NCI-H69 (cell line): ENCODE data around the gene C1orf159.
"Not testable (repeated sequence)": the region's sequence is repeated elsewhere in the genome, so short reads cannot be mapped to it uniquely, and the experiment has no call there.

Experiments
- DNase-seq: peaks from one replicate; lab custom pipeline; 2025; lab: John Stamatoyannopoulos, UW

The C1orf159 gene

DNA sequence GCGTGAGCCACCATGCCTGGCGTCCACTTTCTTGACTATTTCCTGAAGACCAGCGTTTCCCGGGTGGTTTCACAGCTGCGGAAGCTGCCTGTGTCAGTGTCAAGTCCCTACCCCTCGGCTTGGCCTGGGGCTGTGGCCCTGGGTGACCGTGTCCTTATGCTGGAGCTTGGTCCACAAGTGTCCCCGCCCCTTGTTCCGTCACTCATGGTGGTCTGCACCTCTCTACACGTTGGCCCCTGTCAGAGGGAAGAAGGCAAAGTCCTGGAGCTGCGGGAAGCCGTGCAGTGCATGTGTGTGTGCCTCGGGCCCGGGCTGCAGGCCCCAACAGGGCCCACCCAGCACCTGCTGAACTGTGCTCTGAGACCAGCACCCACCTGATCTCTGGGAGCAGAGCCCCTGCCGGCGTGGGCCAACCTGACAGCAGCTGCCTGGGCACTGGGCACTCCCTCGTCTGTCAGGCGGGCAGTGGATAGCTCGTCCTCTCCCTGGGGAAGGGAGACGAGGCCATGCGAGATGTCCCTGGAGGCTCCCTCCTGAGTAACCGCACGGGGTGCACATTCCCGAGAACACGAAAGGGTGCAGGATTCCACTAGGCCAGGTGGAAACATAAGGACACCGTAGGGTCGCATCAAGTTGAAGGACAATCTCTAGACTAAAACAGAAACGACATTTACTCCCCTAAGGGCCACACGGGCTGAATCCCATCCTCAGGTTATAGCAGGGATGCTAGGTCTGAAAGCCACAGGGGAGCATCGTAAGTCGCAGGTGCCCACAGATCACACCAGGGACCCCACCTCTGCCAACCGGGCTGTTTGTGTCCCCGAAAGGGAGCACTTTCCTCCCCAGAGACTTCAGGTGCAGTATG, 2.4 kb upstream of the C1orf159 start:
- DNase-seq: no peak

DNA sequence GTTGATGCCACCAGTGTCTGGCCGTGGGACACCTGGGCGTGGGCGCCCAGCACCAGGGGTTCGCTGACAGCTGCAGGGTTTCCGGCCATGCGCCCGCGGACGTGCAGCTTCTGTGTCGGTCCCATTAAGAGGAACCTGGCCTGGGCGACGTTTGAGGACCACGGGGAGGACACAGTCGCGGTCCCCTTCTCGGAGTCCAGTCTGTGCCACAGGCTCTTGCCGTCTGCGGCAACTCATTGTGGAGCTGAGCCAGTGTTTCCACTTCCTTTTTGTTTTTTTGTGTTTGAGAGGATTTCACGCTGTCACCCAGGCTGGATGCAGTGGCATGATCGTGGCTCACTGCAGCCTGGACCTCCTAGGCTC, 1.6 kb upstream of the C1orf159 start:
- no peak for DNase-seq

DNA sequence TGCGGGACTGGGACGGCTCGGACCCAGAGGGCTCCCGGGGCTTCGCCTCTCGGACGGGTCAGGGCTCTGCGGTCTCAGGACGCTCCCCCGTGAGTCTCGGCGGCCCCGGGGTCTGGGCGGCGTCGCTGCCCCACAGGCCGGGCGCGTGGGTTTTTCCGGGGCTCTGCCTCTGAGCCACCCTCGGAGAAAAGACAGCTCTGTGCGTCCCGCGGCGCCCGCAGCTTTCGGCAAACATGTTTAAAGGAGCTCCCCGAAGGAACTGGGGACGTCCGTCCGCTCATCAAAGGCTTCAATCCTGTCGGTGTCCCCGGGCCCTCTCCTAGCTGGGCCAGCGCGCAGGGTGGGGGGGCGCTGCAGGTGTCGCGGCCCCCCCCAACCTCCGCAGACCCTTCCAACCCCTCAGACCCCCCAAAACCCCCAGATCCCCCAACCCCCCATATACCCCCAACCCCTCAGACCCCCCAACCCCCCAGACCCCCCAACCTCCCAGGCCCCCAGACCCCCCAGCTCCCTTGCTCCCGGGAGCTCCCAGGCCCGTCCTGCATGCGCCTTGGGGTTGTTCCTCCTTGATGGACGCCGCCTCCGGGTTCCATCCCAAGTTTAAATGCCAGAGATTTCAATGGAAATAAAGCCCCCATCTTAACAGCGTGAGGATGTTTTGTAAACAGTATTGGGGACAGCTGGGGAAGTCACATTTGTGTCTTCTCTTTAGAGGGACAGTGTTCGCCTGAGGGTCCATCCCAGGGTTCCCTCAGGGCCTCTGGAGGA, 996 bp upstream of the C1orf159 start:
- DNase-seq: peak; percentile 31

DNA sequence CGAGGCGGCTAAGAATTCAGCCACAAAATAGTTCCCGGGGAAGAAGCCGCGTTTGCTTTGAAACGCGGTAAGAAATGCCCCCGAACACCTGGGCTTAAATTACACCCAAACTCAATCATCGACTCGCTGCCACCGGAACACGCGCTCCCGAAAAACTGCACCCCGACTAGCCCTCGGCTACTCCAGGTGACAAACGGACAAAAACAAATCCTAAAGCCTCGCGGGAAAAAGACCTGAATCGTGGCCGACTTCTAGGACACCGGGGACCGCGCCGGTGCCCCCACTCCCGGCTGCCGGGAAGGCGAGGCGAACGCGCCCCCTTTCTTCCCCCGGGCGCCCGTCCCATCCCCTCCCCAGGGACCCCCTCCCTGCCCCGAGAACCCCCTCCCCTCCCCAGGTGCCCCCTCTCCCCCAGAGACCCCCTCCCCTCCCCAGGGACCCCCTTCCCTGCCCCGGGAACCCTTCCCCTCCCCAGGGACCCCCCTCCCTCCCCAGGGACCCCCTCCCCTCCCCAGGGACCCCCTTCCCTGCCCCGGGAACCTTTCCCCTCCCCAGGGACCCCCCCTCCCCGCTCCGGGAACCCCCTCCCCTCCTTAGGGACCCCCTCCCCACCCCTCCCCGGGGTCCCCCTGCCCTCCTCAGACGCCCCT, 628 bp downstream of the C1orf159 start:
- DNase-seq: no peak

DNA sequence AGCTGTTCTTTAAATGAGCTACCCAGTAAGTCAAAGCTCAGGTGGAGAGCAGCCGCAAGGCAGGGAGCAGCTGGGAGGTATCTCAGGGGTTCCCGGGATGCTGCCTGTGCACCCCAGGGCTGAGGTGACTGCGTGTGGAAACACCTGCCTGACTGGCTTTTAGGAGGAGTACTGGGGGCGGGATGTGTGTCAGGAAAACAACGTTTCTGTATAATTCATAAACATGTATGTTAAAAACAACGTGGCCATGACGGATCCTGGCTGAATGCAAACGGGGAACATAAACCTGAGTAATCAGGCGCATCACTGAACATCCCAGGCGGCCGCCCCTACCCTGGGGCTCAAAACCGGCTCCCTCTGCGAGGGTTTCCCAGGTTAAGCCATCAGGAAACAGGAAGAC, 1.5 kb downstream of the C1orf159 start:
- no peak for DNase-seq

DNA sequence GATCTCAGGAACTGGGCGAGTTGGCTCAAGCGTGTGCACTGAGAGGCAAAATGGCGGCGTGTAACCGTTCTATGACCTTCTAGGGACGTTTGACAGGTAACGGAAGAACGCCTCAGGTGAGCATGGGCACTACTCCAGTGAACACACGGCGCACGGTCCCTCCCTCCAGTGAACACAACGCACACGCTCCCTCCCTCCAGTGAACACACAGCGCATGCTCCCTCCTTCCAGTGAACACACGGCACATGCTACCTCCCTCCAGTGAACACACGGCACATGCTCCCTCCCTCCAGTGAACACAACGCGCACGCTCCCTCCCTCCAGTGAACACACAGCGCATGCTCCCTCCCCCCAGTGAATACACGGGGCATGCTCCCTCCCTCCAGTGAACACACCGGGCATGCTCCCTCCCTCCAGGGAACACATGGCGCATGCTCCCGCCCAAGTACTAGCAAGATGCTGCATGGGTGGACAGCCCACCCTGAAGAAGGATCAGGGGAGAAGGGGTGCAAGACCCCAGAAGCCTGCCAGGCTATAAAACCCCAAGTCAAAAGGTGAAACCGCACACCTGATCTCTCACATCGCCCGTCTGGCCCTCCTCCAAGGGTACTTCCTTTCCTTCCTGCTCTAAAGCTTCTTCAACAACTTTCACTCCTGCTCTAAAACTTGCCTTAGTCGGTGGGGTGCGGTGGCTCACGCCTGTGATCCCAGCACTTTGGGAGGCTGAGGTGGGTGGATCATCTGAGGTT, 3.5 kb downstream of the C1orf159 start:
- DNase-seq: no peak

DNA sequence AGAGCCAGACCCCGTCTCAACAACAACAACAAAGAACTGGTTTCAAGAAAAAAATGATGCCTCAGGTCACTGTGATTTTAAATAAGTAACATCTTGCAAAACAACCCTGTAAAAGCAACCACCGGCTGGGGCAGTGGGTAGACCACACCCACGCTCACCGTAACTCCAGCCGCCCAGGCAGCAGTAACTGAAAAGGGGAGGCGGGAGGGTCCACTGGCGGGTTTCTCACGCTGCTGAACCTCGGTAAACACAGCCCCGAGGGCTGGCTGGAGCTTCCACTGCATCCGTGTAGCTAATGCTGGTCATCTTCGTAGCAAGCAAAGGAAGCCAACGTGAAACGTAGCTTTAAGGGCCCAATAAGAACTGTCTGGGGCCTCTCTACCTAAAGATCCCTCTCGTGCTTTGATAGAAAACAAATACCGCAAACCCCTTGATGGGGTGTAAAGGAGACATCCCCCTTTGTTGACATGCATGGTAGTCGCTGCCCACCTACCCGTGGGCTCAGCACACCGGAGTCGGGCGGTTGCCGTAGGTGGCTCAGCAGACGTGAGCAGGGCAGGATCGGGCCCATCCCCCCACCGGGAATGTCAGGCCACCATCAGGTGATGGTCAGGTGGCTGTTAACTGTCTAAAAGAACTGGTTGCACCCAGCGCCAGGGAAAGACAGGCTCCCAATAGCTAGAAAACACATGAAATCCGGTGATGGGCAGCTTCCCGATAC, 4.2 kb downstream of the C1orf159 start:
- DNase-seq: no peak

DNA sequence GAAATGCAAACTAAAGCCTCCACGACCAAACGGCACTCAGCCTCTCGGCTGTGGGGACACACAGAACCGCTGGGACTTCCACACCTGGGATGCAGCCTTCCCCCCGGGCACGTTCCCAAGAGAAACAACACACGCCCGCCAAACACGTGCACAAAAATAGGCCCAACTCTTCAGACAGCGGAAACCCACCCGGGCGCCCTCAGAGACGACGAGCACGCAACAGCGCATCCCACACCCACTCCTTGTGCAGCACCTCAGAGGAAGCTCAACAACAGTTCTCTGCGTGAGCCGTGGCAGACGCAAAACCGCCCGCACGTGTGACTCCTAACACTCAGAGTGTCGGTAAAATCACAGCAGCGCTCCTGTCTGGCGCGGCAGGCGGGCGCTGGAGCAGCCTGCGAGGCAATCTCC, 5.3 kb downstream of the C1orf159 start:
- DNase-seq: no peak

DNA sequence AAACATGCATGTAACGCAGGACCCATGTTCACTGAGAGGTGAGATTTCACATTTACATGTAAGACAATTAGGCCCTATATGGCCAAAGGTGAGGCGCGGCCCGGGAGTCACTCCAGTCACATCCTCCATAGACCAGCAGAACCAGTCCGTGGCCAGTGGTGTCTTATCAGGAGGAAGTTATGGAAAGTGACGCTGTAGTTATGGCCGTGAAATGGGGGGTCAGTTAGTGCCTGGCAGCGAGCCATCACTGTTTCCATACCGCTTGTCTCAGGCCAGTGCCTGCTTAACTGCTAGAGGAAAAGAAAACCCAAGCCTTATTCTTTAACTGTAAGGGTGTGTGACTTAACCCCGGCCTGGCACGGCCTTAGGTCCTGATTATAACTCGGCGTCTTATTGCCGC, 6.1 kb downstream of the C1orf159 start:
- no peak for DNase-seq

DNA sequence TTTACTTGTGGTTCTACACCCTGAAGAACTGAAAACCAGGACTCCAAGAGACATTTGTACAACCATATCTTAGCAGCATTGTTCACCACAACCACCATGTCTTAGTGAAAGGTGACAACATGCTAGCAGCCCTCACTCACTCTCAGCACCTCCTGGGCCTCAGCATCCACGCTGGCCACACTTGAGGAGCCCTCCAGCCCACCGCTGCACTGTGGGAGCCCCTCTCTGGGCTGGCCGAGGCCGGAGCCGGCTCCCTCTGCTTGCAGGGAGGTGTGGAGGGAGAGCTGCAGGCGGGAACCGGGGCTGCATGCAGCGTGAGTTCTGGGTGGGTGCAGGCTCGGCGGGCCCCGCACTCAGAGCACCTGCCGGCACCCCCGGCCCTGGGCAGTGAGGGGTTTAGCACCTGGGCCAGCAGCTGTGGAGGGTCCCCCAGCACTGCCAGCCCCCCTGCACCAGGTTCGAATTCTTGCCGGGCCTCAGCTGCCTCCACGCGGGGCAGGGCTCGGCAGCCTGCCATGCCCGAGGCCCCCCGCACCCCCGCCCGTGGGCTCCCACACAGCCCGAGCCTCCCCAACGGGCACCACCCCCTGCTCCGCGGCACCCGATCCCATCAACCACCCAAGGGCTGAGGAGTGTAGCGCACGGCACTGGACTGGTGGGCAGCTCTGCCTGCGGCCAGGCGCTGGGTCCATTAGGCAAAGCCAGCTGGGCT, 9.2 kb downstream of the C1orf159 start:
- no peak for DNase-seq

DNA sequence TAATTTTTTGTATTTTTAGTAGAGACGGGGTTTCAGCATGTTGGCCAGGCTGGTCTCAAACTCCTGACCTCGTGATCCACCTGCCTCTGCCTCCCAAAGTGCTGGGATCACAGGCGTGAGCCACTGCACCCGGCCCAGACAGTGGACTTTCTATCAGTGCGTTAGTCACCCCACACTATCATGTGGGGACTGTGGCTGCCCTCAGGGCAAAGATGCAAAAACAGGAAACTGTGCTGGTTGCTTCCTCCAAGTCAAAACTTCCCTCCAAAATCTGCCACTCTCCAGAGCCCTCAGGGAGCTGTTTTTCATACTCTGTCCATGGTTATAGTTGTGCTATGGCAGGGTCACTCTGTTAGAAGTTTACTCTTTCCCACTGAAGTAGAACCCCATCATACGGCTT, 11.7 kb downstream of the C1orf159 start:
- not testable (repeated sequence) for DNase-seq

DNA sequence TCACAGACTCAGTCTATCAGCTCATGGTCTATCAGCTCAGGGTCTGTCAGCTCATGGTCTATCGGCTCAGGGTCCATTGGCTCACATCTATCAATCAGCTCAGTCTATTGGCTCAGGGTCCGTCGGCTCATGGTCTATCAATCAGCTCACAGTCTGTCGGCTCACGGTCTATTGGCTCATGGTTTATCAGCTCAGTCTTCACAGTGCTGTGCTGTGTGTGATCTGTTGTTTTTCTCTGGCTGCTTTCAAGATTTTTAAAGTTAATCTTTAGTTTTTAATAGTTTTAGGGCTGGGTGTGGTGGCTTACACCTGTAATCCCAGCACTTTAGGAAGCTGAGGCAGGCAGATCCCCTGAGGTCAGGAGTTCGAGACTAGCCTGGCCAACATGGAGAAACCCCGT, 14.4 kb downstream of the C1orf159 start:
- DNase-seq: no peak

DNA sequence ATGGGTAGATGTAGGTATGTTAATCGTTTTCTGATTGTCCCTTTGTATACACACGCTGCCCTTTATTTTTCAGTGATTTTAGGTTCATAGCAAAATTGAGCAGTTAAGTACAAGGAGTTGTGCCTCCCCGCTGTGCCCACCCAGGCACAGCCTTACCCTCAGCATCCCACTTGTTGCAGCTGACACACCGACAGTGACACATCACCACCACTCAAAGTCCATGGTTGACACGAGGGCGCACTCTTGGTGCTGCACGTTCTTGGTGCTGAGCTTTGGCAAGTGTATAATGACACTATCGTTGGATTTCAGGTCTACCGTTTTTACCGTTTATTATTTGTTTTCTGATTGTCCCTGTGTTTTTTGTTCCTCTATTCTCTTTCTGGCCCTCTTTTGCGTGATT, 15.6 kb downstream of the C1orf159 start:
- no peak for DNase-seq

DNA sequence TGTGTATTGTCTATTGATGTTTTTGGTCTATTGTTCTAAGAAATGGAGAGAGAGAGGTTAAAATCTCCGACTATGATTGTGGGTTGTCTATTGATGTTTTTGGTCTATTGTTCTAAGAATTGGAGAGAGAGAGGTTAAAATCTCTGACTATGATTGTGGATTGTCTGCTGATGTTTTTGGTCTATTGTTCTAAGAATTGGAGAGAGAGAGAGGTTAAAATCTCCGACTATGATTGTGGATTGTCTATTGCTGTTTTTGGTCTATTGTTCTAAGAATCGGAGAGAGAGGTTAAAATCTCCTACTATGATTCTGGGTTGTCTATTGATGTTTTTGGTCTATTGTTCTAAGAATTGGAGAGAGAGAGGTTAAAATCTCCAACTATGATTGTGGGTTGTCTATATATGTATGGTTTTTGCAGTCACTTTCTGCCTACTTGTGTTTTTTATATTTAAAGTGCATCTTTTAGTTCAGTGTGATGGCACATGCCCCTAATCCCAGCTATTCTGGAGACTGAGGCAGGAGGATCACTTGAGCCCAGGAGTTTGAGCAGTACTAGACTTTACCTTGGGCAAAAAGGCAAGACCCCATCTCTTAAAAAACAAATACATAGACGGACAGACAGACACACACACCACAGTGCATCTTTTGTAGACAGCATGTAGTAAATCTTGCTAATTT, 16.2 kb downstream of the C1orf159 start:
- no peak for DNase-seq

DNA sequence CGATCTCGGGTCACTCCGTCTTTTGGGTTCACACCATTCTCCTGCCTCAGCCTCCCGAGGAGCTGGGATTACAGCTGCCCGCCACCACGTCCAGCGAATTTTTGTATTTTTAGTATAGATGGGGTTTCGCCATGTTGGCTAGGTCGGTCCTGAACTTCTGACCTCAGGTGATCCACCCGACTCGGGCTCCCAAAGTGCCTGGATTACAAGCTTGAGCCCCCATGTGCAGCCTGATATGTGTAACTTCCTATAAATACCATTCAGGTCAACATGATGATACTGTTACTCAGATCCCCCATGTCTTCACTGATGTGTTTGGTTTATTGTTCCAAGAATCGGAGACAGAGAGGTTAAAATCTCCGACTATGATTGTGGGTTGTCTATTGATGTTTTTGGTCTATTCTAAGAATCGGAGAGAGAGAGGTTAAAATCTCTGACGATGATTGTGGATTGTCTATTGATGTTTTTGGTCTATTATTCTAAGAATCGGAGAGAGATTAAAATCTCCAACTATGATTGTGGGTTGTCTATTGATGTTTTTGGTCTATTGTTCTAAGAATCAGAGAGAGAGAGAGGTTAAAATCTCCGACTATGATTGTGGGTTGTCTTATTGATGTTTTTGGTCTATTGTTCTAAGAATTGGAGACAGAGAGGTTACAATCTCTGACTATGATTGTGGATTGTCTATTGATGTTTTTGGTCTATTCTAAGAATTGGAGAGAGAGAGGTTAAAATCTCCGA, 17.0 kb downstream of the C1orf159 start:
- no peak for DNase-seq

DNA sequence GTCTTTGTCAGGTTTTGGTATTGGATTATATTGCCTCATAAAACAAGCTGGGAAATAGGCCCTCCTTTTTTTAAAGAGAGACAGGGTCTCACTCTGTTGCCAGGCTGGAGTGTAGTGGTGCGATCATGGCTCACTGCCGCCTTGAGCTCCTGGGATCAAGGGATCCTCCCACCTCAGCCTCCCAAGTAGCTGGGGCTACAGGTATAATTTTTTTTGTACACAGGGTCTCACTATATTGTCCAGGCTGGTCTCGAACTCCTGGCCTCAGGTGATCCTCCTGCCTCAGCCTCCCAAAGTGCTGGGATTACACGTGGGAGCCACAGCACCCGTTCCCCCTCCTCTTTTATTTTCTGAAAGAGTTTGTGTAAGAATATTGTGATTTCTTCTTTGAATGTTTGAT, 19.8 kb downstream of the C1orf159 start:
- not testable (repeated sequence) for DNase-seq

DNA sequence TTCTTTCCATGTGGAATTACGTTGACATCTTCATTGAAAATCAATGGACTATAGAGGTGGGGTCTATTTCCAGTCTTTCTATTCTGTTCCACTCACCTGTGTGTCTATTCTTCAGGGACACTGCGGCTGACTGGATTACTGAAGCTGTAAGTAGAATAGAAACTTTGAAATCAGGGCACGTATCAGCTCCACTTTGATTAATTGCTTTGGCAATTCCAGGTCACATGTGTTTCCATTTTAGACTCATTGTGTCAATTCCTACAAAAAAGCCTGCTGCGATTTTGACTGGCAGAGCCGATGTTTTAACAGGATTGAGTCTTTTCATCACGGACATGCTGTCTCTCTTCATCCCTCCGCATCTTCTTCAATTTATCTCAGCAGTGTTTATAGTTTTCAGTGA, 20.9 kb downstream of the C1orf159 start:
- DNase-seq: no peak

DNA sequence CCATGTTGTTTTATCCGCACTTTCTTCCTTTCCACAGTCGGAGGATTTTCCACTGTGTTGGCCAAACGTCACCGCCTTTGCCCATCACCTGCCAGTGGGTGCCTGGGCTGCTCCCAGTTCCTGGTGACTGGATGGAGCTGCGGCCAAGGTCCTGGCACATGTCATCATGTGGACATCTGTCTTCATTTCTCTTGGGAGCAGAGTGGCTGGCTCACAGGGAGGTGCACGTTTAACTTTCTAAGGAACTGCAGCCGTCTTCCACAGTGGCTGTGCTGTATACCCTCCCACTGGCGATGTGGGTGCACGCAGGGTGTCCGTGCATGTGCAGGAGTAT, 22.3 kb downstream of the C1orf159 start:
- DNase-seq: no peak

DNA sequence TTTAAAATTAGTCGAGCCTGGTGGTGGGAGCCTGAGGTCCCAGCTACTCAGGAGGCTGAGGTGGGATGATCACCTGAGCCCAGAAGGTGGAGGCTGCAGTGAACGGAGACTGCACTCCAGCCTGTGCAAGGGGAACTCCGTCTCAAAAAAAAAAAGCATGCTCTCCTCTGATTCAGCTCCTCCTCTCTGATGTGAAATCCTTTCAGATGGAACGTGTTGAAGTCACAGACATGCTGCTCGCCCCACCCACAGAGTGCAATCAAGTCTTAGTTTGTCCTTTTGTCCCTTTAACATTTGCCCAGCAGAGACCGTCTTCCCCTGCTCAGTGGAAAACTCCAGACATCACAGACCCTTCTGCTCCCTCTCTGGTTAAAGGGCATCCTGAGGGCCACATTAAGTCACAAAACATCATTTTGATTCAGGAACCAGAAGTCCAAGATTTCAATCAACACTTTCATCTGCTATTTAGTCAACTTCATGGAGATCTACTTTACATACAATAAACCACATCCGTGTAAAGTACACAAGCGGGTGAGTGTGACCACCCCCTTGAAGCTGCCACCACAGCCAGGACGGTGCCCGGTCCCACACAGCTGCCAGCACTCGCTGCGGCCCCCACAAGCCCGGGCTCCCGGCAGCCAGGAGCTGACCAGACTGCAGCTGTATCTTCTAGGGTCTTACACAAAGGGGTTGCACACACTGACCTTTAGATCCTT, 22.8 kb downstream of the C1orf159 start:
- no peak for DNase-seq
